Cardiac fibroblast (primary cell): ENCODE results near the gene ATXN1.
"Not testable (repeated sequence)": the region's sequence is repeated elsewhere in the genome, so short reads cannot be mapped to it uniquely, and the experiment has no call there.

Source experiments
- DNase-seq, 2 donors: peaks; one replicate each; pipeline versions ENCODE4 v3.0.0 to v3.0.0-alpha.2; 2010; ENCODE audit warnings: low read depth in 2 of 2
- H3K4me3 ChIP-seq, 2 donors: replicated peaks in 1 of 2; 1 replicate in 1 of 2; 2 replicates in 1 of 2; pipeline ENCODE4 v1.5.1; 2011; ENCODE audit warnings: low read depth in 2 of 2, low read length in 2 of 2, mild to moderate bottlenecking in 2 of 2, moderate library complexity in 1 of 2
- TF ChIP-seq, protein P1 (sequence below): IDR thresholded peaks from one replicate; pipeline ENCODE4 v1.5.1; 2011; ENCODE audit warnings: low read depth, mild to moderate bottlenecking, low read length, inconsistent platforms

ATXN1 gene

DNA sequence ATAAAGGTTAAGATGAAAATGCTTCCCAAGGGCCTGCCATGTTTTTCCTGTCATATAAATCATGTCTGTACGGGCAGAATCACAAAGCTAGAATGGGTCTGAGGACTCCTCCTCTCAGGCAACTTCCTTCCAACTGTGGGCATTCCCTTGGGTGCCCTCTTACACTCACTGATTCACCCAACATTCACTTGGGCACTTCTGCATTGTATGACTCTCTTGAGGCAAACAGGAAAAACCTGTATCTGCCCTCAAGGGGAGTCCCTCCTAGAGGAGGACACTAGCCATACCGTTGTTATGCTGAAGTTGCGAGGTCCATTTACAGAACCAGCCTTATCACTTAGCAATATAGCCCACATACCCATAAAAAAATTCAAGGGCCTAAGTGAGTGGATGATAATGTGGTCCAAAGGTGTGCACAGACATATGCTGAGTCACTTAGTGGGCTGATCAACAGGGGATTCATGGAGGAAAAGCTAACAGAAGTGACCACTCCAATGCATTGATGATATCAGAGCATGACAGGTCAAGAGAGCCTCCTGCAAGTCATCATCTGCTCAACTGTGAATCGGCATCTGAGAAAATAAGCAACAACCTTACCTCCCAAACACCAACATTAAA lies 131.1 kb downstream of the ATXN1 start:
- TF ChIP-seq, protein P1, sequence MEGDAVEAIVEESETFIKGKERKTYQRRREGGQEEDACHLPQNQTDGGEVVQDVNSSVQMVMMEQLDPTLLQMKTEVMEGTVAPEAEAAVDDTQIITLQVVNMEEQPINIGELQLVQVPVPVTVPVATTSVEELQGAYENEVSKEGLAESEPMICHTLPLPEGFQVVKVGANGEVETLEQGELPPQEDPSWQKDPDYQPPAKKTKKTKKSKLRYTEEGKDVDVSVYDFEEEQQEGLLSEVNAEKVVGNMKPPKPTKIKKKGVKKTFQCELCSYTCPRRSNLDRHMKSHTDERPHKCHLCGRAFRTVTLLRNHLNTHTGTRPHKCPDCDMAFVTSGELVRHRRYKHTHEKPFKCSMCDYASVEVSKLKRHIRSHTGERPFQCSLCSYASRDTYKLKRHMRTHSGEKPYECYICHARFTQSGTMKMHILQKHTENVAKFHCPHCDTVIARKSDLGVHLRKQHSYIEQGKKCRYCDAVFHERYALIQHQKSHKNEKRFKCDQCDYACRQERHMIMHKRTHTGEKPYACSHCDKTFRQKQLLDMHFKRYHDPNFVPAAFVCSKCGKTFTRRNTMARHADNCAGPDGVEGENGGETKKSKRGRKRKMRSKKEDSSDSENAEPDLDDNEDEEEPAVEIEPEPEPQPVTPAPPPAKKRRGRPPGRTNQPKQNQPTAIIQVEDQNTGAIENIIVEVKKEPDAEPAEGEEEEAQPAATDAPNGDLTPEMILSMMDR: no peak
- no peak for DNase-seq
- no peak overlapping the region for H3K4me3 ChIP-seq

- not testable (repeated sequence) for H3K4me3 ChIP-seq, DNase-seq
These were observed 132.7 kb downstream of the ATXN1 start for GRCh38 chr6:16628580-16628979.

DNA sequence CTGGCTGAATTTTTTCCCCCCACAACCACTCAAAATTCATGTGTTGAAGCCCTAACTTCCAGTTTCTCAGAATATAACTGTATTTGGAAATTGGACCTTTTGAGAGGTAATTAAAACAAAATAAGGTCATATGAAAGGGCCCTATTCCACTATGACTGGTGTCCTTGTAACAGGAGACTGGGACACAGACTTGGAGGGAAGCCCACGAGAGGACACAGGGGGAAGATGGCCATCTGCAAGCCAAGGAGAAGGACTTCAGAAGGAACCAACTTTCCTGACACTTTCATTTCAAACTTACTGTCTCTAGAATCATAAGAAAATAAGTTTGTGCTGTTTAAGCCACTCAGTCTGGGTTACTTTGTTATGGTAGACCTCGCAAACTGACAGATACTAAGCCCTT lies 134.6 kb downstream of the ATXN1 start:
- TF ChIP-seq, protein P1: no peak
- DNase-seq: no peak
- H3K4me3 ChIP-seq: no peak overlapping the region

GRCh38 chr6:16625291-16626265 lies 135.7 kb downstream of the ATXN1 start:
- H3K4me3 ChIP-seq: no peak overlapping the region
- peak in 1 of 2 donors; percentile 39 for DNase-seq
- TF ChIP-seq, protein P1: no peak

- H3K4me3 ChIP-seq: no peak overlapping the region
- peak in 1 of 2 donors; percentile 10 for DNase-seq
- TF ChIP-seq, protein P1: no peak
These were observed 136.5 kb downstream of the ATXN1 start for GRCh38 chr6:16624636-16625290.

GRCh38 chr6:16623731-16624130 lies 137.5 kb downstream of the ATXN1 start:
- TF ChIP-seq, protein P1: no peak
- peak in 1 of 2 donors; percentile 21 for DNase-seq
- H3K4me3 ChIP-seq: no peak overlapping the region
